WTC11 (cell line): ENCODE measurements around the gene TLR10. TPM values are rescaled to one million over a fixed set of nuclear protein-coding genes. Genes with fewer than 3 reads are reported as not detected.

ENCODE experiments used
- ATAC-seq: fragments of 200-7000 bp; cut with Tn5 transposase; 2 replicates; pipeline ENCODE4 v1.10.0; 2021; ENCODE audit warnings: mild to moderate bottlenecking, moderate library complexity
- CTCF ChIA-PET: fragments of 300-600 bp; sonication (Branson Sonifier 250); formaldehyde crosslinking; loops from one replicate; lab custom pipeline; 2021; ENCODE audit warnings: antibody characterized with exemption; lab: Charles Lee
- POLR2A ChIA-PET: fragments of 350-600 bp; sonication (Branson Sonifier 250); formaldehyde crosslinking; loops from one replicate; lab custom pipeline; 2021; ENCODE audit warnings: antibody characterized with exemption; lab: Charles Lee
- DNase-seq: peaks from one replicate; pipeline ENCODE4 v3.0.0; 2021; ENCODE audit warnings: low spot score
- H3K27ac Mint-ChIP-seq: 2 replicates; pipeline ENCODE4 v1.8.0; 2021; ENCODE audit warnings: mixed read lengths
- H3K27me3 Mint-ChIP-seq: 2 replicates; pipeline ENCODE4 v1.8.0; 2021; ENCODE audit warnings: low read depth, mild to moderate bottlenecking, moderate library complexity, mixed read lengths
- H3K36me3 Mint-ChIP-seq: 2 replicates; pipeline ENCODE4 v1.8.0; 2021; ENCODE audit warnings: mixed read lengths
- H3K4me1 Mint-ChIP-seq: 2 replicates; pipeline ENCODE4 v1.8.0; 2022; ENCODE audit warnings: mixed read lengths
- H3K4me3 Mint-ChIP-seq: 2 replicates; pipeline ENCODE4 v1.8.0; 2021; ENCODE audit warnings: mild to moderate bottlenecking, moderate library complexity, mixed read lengths
- H3K9me3 Mint-ChIP-seq: 2 replicates; pipeline ENCODE4 v1.8.0; 2021; ENCODE audit warnings: mixed read lengths
- CREB1 ChIP-seq: sonication (generic); formaldehyde crosslinking; IDR thresholded peaks from 2 replicates; pipeline ENCODE4 v1.8.0; 2023; ENCODE audit warnings: mild to moderate bottlenecking, missing genetic modification reagents
- ESRRA ChIP-seq: sonication (generic); formaldehyde crosslinking; IDR thresholded peaks from 2 replicates; pipeline ENCODE4 v1.8.1; 2022; ENCODE audit warnings: mild to moderate bottlenecking, missing genetic modification reagents, borderline replicate concordance
- MYBL2 ChIP-seq: sonication (generic); formaldehyde crosslinking; IDR thresholded peaks from 2 replicates; pipeline ENCODE4 v1.8.1; 2023; ENCODE audit warnings: mild to moderate bottlenecking, moderate library complexity, missing genetic modification reagents
- NFATC4 ChIP-seq: fragments of 250-450 bp; sonication (Bioruptor Pico); IDR thresholded peaks from 2 replicates; pipeline ENCODE4 v1.9.0; 2021; ENCODE audit warnings: mild to moderate bottlenecking
- NFYB ChIP-seq: sonication (generic); formaldehyde crosslinking; conservative IDR thresholded peaks from 2 replicates; pipeline ENCODE4 v1.8.0; 2022; ENCODE audit warnings: low read depth, missing genetic modification reagents
- RORB ChIP-seq: fragments of 250-450 bp; sonication (Bioruptor Pico); IDR thresholded peaks from 2 replicates; pipeline ENCODE4 v1.9.0; 2021; ENCODE audit warnings: mild to moderate bottlenecking
- TEAD1 ChIP-seq: sonication (generic); formaldehyde crosslinking; IDR thresholded peaks from 2 replicates; pipeline ENCODE4 v1.8.0; 2022; ENCODE audit warnings: mild to moderate bottlenecking, missing genetic modification reagents
- ZNF121 ChIP-seq: sonication (generic); formaldehyde crosslinking; IDR thresholded peaks from 2 replicates; pipeline ENCODE4 v1.8.0; 2023; ENCODE audit warnings: missing genetic modification reagents
- ZNF232 ChIP-seq: sonication (generic); formaldehyde crosslinking; IDR thresholded peaks from 2 replicates; pipeline ENCODE4 v1.8.0; 2022; ENCODE audit warnings: mild to moderate bottlenecking, missing genetic modification reagents
- ZNF671 ChIP-seq: fragments of 250-450 bp; sonication (Bioruptor Pico); IDR thresholded peaks from 2 replicates; pipeline ENCODE4 v1.8.0; 2021; ENCODE audit warnings: mild to moderate bottlenecking
- total RNA-seq: library from RNA; stranded (reverse); gene quantifications from 3 replicates; pipeline ENCODE4 v1.2.3, GENCODE V29; 2021
- TF ChIP-seq, protein P1 (sequence below): fragments of 200-600 bp; IDR thresholded peaks from 2 replicates; pipeline ENCODE4 v1.8.0; 2022; ENCODE audit warnings: antibody characterized with exemption
- TF ChIP-seq, protein P2 (sequence below): sonication (generic); formaldehyde crosslinking; IDR thresholded peaks from 2 replicates; pipeline ENCODE4 v1.8.1; 2023; ENCODE audit warnings: mild to moderate bottlenecking, missing genetic modification reagents, borderline replicate concordance
- TF ChIP-seq, protein P3 (sequence below): sonication (generic); formaldehyde crosslinking; IDR thresholded peaks from 2 replicates; pipeline ENCODE4 v1.8.1; 2022; ENCODE audit warnings: mild to moderate bottlenecking, missing genetic modification reagents, moderate library complexity, borderline replicate concordance
- TF ChIP-seq, protein P4 (sequence below): sonication (generic); formaldehyde crosslinking; IDR thresholded peaks from 2 replicates; pipeline ENCODE4 v1.8.1; 2023; ENCODE audit warnings: mild to moderate bottlenecking, moderate library complexity, missing genetic modification reagents
- TF ChIP-seq, protein P5 (sequence below): fragments of 250-450 bp; sonication (Bioruptor Pico); IDR thresholded peaks from 2 replicates; pipeline ENCODE4 v1.9.0; 2021; ENCODE audit warnings: moderate library complexity, mild to moderate bottlenecking, inconsistent platforms, borderline replicate concordance
- TF ChIP-seq, protein P6 (sequence below): fragments of 250-450 bp; sonication (Bioruptor Pico); IDR thresholded peaks from 2 replicates; pipeline ENCODE4 v1.8.0; 2021; ENCODE audit warnings: mild to moderate bottlenecking
- TF ChIP-seq, protein P7 (sequence below): sonication (generic); formaldehyde crosslinking; IDR thresholded peaks from 2 replicates; pipeline ENCODE4 v1.8.1; 2023; ENCODE audit warnings: mild to moderate bottlenecking, missing genetic modification reagents
- TF ChIP-seq, protein P8 (sequence below): sonication (generic); formaldehyde crosslinking; IDR thresholded peaks from 2 replicates; pipeline ENCODE4 v1.8.1; 2022; ENCODE audit warnings: missing genetic modification reagents, borderline replicate concordance
- TF ChIP-seq, protein P9 (sequence below): sonication (generic); formaldehyde crosslinking; IDR thresholded peaks from 2 replicates; pipeline ENCODE4 v1.8.1; 2023; ENCODE audit warnings: mild to moderate bottlenecking, missing genetic modification reagents, moderate library complexity
- TF ChIP-seq, protein P10 (sequence below): fragments of 250-450 bp; sonication (Bioruptor Pico); IDR thresholded peaks from 2 replicates; pipeline ENCODE4 v1.9.0; 2021; ENCODE audit warnings: mild to moderate bottlenecking

Gene TLR10
- total RNA-seq, 1 experiment from 2014 or later: not detected

DNA sequence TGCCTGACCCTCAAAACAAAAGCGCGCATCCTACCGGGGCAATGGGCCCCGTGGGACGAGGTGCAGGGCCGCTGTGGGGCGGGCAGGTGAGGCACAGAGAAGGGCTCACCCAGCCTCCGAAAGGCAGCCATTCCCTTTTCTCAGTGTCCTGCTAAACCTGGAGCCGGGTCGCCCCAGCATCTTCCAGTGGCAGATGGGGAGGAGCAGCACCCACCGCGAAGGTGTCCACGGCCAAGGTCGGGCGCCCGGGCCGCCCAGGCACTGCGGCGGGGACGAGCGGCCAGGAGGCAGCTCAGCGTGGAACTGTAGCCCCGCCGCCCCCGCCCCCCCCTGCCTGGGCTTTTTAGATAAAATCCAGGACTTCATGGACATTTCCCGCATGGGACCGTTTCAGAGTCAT, 41.0 kb upstream of the TLR10 start (continued):
- TF ChIP-seq, protein P1, sequence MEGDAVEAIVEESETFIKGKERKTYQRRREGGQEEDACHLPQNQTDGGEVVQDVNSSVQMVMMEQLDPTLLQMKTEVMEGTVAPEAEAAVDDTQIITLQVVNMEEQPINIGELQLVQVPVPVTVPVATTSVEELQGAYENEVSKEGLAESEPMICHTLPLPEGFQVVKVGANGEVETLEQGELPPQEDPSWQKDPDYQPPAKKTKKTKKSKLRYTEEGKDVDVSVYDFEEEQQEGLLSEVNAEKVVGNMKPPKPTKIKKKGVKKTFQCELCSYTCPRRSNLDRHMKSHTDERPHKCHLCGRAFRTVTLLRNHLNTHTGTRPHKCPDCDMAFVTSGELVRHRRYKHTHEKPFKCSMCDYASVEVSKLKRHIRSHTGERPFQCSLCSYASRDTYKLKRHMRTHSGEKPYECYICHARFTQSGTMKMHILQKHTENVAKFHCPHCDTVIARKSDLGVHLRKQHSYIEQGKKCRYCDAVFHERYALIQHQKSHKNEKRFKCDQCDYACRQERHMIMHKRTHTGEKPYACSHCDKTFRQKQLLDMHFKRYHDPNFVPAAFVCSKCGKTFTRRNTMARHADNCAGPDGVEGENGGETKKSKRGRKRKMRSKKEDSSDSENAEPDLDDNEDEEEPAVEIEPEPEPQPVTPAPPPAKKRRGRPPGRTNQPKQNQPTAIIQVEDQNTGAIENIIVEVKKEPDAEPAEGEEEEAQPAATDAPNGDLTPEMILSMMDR: no peak
- TF ChIP-seq NFYB (CRISPR knock-in tag) (no peak), ZNF232 (CRISPR knock-in tag) (no peak), ZNF671 (CRISPR knock-in tag) (no peak), ZNF121 (CRISPR knock-in tag) (no peak), MYBL2 (CRISPR knock-in tag) (no peak), RORB (CRISPR knock-in tag) (no peak), TEAD1 (CRISPR knock-in tag) (no peak)
- TF ChIP-seq, protein P2, sequence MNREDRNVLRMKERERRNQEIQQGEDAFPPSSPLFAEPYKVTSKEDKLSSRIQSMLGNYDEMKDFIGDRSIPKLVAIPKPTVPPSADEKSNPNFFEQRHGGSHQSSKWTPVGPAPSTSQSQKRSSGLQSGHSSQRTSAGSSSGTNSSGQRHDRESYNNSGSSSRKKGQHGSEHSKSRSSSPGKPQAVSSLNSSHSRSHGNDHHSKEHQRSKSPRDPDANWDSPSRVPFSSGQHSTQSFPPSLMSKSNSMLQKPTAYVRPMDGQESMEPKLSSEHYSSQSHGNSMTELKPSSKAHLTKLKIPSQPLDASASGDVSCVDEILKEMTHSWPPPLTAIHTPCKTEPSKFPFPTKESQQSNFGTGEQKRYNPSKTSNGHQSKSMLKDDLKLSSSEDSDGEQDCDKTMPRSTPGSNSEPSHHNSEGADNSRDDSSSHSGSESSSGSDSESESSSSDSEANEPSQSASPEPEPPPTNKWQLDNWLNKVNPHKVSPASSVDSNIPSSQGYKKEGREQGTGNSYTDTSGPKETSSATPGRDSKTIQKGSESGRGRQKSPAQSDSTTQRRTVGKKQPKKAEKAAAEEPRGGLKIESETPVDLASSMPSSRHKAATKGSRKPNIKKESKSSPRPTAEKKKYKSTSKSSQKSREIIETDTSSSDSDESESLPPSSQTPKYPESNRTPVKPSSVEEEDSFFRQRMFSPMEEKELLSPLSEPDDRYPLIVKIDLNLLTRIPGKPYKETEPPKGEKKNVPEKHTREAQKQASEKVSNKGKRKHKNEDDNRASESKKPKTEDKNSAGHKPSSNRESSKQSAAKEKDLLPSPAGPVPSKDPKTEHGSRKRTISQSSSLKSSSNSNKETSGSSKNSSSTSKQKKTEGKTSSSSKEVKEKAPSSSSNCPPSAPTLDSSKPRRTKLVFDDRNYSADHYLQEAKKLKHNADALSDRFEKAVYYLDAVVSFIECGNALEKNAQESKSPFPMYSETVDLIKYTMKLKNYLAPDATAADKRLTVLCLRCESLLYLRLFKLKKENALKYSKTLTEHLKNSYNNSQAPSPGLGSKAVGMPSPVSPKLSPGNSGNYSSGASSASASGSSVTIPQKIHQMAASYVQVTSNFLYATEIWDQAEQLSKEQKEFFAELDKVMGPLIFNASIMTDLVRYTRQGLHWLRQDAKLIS (CRISPR knock-in tag): no peak
- TF ChIP-seq, protein P3, sequence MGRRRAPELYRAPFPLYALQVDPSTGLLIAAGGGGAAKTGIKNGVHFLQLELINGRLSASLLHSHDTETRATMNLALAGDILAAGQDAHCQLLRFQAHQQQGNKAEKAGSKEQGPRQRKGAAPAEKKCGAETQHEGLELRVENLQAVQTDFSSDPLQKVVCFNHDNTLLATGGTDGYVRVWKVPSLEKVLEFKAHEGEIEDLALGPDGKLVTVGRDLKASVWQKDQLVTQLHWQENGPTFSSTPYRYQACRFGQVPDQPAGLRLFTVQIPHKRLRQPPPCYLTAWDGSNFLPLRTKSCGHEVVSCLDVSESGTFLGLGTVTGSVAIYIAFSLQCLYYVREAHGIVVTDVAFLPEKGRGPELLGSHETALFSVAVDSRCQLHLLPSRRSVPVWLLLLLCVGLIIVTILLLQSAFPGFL (CRISPR knock-in tag): no peak
- TF ChIP-seq, protein P4, sequence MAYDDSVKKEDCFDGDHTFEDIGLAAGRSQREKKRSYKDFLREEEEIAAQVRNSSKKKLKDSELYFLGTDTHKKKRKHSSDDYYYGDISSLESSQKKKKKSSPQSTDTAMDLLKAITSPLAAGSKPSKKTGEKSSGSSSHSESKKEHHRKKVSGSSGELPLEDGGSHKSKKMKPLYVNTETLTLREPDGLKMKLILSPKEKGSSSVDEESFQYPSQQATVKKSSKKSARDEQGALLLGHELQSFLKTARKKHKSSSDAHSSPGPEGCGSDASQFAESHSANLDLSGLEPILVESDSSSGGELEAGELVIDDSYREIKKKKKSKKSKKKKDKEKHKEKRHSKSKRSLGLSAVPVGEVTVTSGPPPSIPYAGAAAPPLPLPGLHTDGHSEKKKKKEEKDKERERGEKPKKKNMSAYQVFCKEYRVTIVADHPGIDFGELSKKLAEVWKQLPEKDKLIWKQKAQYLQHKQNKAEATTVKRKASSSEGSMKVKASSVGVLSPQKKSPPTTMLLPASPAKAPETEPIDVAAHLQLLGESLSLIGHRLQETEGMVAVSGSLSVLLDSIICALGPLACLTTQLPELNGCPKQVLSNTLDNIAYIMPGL (CRISPR knock-in tag): no peak

DNA sequence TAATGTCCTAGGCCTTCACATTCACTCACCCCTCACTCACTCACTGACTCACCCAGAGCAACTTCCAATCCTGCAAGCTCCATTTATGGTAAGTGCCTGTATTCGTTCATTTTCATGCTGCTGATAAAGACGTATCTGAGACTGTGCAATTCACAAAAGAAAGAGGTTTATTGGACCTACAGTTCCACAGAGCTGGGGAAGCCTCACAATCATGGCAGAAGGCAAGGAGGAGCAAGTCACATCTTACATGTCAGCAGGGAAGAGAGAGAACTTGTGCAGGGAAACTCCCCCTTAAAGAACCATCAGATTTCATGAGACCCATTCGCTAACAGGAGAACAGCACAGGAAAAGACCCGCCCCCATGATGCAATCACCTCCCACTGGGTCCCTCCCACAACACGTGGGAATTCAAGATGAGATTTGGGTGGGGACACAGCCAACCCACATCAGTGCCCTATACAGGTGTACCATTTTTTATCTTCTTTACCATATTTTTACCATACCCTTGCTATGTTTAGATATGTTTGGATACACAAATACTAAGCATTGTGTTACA, 40.0 kb upstream of the TLR10 start:
- Mint-ChIP-seq H3K36me3 (peaks cover 7% of the 10 kb centered on the region), H3K9me3 (peaks cover 32% of the 10 kb centered on the region), H3K4me1 (no peaks in the 10 kb centered on the region), H3K27me3 (peaks cover 2% of the 10 kb centered on the region; the same call in 1 of the 2 replicates), H3K4me3 (no peak overlapping the region), H3K27ac (no peak overlapping the region)
- ChIA-PET CTCF (interaction anchor here (0.6 kb wide), 1 partner anchor 61 kb away, joined by 3 read pairs; no protein-coding TSS in a partner anchor), POLR2A (no interaction called here)
- DNase-seq (no peak), ATAC-seq (no peak)
- no peak for TF ChIP-seq ESRRA (CRISPR knock-in tag)
- TF ChIP-seq, protein P5, sequence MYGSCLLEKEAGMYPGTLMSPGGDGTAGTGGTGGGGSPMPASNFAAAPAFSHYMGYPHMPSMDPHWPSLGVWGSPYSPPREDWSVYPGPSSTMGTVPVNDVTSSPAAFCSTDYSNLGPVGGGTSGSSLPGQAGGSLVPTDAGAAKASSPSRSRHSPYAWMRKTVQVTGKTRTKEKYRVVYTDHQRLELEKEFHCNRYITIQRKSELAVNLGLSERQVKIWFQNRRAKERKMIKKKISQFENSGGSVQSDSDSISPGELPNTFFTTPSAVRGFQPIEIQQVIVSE (CRISPR knock-in tag): no peak
- TF ChIP-seq CREB1 (CRISPR knock-in tag): no peak
- TF ChIP-seq, protein P6, sequence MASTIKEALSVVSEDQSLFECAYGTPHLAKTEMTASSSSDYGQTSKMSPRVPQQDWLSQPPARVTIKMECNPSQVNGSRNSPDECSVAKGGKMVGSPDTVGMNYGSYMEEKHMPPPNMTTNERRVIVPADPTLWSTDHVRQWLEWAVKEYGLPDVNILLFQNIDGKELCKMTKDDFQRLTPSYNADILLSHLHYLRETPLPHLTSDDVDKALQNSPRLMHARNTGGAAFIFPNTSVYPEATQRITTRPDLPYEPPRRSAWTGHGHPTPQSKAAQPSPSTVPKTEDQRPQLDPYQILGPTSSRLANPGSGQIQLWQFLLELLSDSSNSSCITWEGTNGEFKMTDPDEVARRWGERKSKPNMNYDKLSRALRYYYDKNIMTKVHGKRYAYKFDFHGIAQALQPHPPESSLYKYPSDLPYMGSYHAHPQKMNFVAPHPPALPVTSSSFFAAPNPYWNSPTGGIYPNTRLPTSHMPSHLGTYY (CRISPR knock-in tag): no peak
- TF ChIP-seq TEAD1 (CRISPR knock-in tag): no peak
- TF ChIP-seq, protein P7, sequence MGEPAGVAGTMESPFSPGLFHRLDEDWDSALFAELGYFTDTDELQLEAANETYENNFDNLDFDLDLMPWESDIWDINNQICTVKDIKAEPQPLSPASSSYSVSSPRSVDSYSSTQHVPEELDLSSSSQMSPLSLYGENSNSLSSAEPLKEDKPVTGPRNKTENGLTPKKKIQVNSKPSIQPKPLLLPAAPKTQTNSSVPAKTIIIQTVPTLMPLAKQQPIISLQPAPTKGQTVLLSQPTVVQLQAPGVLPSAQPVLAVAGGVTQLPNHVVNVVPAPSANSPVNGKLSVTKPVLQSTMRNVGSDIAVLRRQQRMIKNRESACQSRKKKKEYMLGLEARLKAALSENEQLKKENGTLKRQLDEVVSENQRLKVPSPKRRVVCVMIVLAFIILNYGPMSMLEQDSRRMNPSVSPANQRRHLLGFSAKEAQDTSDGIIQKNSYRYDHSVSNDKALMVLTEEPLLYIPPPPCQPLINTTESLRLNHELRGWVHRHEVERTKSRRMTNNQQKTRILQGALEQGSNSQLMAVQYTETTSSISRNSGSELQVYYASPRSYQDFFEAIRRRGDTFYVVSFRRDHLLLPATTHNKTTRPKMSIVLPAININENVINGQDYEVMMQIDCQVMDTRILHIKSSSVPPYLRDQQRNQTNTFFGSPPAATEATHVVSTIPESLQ: no peak
- TF ChIP-seq NFATC4: no peak
- TF ChIP-seq, protein P8, sequence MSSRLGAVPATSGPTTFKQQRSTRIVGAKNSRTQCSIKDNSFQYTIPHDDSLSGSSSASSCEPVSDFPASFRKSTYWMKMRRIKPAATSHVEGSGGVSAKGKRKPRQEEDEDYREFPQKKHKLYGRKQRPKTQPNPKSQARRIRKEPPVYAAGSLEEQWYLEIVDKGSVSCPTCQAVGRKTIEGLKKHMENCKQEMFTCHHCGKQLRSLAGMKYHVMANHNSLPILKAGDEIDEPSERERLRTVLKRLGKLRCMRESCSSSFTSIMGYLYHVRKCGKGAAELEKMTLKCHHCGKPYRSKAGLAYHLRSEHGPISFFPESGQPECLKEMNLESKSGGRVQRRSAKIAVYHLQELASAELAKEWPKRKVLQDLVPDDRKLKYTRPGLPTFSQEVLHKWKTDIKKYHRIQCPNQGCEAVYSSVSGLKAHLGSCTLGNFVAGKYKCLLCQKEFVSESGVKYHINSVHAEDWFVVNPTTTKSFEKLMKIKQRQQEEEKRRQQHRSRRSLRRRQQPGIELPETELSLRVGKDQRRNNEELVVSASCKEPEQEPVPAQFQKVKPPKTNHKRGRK (CRISPR knock-in tag): no peak
- TF ChIP-seq, protein P9, sequence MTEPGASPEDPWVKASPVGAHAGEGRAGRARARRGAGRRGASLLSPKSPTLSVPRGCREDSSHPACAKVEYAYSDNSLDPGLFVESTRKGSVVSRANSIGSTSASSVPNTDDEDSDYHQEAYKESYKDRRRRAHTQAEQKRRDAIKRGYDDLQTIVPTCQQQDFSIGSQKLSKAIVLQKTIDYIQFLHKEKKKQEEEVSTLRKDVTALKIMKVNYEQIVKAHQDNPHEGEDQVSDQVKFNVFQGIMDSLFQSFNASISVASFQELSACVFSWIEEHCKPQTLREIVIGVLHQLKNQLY (CRISPR knock-in tag): no peak
- TF ChIP-seq, protein P10, sequence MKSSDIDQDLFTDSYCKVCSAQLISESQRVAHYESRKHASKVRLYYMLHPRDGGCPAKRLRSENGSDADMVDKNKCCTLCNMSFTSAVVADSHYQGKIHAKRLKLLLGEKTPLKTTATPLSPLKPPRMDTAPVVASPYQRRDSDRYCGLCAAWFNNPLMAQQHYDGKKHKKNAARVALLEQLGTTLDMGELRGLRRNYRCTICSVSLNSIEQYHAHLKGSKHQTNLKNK (CRISPR knock-in tag): no peak
